ENCODE results near the gene DNAH3.
"Not testable (repeated sequence)": the region's sequence is repeated elsewhere in the genome, so short reads cannot be mapped to it uniquely, and the experiment has no call there.

The DNAH3 gene

DNA sequence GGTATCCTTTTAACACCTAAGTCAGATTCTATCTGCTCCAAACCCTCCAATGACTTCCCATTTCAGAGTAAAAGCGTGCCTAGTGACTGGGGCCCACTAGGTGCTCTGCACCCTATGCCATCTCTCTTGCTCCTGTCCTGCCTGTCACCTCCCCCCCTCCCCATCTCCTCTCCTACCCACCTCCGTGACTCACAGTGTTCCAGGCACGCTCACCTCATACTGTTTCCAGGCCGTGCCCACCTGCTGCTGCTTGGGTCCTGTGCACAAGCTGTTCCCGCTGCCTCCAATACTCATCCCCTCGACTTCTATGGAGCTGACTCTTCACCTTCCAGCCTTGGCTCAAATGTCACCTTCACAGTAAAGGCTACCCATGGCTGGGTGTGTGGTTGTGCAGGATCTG lies 21.7 kb downstream of the DNAH3 start:
- DNase-seq (ENCODE audit: low read depth) = no peak

DNA sequence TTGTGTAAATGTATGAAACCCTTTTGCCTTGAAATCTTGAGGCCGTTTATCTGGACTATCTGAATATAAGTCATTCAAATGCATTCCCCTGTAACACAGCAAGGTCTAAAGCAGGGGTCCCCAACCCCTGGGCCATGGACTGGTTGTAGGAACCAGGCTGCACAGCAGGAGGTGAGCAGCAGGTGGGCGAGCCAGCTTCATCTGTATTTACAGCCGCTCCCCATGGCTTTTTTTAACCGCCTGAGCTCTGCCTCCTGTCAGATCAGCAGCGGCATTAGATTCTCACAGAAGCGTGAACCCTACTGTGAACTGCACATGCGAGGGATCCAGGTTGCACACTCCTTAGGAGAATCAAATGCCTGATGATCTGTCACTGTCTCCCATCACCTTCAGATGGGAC lies 24.1 kb downstream of the DNAH3 start:
- no peak for DNase-seq (ENCODE audit: low read depth)

DNA sequence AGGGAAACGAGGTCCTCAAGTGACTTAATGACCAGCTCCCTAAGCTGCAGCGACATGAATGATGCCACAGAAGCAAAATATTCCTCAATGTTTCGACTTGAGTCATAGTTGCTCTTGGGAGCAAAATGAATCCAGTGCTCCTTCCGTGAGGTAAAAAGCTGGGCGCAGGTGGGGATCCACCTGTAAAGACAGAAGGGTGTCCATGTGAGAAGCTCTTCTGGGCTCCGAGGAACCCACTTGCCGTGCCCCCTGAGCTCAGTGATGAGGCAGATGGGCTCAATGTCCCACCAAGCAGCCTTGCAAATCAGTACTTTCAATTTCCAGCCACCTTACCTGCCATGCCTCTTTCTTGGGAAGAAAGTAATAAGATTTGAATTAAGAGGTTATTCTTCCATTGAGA lies 25.5 kb downstream of the DNAH3 start:
- DNase-seq (ENCODE audit: low read depth) = no peak

DNA sequence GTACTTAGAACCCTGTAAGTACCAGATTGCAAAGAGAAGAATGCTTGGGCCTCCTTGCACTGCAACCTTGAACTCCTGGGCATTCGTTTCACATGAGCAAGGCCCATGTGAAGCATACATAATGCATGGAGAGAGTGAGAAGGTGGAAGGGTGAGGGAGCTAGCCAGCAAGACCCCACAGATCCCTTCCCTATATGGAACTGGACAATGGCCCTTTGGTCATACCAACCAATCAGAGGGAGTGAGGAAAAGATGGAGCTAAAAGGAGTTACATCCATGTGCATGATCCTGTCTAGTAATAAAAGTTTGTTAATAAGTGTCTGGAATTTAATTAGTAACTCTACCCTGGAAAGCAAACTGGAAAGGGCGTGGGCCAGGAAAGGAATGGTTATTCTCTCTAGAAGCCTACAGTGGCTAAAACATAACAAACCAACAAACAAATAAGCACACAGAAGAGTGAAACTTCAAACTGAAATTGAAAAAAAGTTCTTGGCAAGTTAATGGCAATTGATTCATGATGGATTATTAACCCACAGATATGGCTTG lies 29.6 kb downstream of the DNAH3 start:
- no peak for DNase-seq (ENCODE audit: low read depth)

DNA sequence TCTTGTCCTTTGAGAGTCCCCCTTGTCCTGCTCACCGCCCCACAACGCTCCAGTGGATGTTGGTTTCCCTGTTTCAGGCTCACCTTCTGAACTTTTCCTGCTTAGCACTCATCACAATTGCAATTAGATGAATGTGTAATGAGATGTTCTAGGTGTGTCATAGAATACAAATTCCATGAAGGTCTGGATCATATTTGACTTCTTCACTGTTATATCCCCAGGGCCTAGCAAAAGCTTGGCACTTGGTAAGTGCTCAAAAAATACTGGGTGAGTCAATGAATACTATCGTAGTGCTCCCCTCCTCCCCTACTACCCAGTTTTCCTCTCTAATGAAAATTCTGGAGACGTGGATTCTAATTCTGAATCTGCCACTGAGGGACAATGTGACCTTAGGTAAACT lies 33.1 kb downstream of the DNAH3 start:
- no peak for DNase-seq (ENCODE audit: low read depth)

DNA sequence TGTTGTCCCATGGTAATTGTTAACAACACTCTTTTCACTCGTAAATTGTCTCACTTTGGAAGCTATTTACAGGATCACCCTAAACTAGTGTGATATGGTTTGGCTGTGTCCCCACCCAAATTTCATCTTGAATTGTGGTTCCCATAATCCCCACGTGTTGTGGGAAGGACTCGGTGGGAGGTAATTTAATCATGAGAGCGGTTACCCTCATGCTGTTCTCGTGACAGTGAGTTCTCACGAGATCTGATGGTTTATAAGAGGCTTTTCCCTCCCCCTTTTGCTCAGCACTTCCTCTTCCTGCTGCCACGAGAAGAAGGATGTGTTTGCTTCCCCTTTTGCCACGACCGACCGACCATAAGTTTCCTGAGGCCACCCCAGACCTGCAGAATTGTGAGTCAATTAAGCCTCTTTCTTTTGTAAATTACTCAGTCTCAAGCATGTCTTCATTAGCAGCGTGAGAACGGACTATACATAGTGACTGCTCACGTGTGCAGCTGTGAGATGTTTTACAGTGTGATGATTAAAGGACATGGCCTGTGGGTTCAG lies 34.4 kb downstream of the DNAH3 start:
- DNase-seq (ENCODE audit: low read depth) = no peak

DNA sequence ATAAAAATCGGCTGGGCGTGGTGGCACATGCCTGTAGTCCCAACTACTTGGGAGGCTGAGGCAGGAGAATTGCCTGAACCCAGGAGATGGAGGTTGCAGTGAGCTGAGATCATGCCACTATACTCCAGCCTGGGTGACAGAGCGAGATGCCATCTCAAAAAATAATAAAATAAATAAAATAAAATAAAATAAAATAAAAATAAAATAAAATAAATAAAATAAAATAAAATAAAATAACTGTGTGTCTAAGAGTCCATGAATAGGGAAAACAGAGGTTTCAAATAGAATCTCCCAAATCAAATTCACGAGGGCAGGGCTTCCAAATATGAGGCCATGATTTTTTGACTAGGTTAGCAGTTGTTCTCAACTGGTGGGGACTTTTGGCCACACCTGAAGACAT lies 35.1 kb downstream of the DNAH3 start:
- not testable (repeated sequence) for DNase-seq (ENCODE audit: low read depth)

DNA sequence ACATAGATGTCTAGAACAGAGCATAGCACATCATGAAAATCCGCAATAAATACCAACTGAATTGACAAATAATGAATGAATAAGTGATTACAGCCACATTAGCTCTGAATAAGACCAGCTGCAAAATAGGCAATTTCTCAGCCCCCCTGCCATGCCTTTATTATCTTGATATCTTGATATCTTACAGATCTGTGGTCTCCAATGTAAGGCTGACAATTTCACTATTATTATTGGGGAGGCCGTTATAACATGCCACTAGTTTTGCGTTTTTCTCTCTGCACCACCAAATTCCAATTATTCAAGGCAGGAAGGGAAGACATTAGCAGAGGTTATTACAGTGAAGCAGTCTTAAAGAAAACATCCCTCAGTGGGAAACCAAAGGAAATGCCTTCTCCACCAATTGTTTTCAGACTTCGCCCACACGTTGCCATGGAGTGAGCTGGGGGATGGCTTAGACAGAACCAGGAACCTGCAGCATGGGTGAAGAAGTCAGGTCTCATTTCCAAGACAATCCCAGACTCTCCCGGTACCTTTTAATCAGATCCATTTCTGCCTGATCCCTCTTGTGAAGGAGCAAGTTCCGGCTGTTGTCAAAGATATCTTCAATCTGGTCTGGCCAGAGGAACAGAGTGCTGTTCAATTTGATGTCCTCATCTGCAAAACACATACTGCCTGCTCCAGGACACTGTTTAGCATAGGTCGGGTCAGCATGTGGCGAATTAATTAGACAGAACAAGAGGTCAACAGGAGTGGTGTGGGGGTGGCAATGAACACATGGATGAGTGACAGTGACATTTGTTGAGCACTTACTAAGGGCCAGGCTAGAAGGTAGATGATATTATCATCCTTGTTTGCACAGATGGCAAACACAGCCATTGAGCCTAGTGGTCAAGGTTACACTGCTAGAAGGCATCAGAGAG lies 46.4 kb downstream of the DNAH3 start:
- DNase-seq (ENCODE audit: low read depth) = peak; percentile 25

DNA sequence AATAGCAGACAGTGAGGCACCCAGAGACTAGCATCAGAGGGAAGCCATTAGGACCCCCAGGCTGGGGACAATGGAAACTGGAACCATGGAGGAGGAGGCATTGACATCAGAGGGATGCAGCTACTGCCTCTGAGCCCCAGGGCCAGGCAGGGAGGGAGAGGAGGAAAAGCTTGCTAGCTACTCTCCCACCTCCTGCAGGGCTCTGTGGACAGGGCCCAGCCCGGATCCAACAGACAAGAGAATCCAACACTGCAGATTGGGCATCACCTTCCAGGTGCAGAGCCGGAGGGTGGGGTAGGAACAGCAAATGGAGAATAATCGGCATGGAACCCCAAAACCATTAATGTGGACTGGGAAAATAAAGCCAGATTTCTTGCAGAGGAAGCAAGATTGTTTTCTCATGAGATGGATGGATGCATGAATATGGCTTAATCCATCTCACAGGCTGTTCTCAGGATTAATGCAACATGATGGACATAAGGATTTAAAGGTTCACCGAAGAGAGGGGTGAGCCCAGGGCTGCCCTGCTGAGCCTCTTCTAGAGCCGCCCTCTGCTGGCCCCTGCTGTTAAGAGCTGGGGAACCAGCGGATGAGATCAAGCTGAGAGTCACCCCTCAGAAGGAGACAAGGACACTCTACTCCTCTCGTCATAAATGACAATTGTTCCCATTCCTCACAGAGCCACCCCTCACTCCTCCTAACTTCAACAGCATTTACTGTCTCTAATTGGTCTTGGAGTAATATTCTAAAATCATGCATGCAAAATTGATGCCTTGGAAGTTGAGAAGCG lies 48.8 kb downstream of the DNAH3 start:
- DNase-seq (ENCODE audit: low read depth) = peak; percentile 33

DNA sequence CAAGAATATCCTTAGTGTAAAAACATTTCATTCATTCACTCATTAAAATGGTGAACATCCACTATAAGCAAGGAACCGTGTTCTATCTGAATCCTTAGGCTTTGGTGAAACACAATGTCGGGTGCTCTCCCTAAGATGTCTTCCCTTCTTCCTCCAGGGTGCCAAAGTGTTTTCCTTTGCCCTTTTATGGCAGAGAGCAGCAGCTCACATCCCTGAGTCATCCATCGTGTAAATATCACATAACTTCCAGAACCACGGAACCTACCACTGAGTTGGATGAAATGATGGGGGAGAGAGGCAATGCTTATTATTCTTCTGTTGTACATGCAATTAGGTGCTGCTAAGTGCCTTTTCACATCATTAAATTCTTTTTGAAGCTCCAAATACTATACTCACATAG lies 50.2 kb downstream of the DNAH3 start:
- DNase-seq (ENCODE audit: low read depth) = peak; percentile 89

DNA sequence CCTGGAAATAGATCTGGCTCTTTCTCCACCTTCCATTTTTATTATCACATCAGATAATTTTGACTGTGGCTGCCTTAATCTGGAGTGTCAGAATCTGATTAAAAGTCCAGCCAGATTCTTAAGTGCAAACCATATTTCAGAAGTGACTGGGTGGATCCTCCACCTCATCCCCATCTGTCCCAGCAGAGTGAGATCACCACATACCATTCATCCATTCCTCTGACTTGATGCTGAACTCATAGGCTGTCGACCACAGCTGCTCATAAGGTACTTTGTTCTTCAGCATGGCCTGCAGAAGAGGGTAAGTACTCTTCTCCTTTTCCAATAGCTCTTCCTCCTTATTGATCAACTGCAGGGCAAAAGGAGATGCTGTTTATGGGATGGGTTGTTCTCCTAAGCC lies 53.5 kb downstream of the DNAH3 start:
- DNase-seq (ENCODE audit: low read depth) = peak; percentile 39

DNA sequence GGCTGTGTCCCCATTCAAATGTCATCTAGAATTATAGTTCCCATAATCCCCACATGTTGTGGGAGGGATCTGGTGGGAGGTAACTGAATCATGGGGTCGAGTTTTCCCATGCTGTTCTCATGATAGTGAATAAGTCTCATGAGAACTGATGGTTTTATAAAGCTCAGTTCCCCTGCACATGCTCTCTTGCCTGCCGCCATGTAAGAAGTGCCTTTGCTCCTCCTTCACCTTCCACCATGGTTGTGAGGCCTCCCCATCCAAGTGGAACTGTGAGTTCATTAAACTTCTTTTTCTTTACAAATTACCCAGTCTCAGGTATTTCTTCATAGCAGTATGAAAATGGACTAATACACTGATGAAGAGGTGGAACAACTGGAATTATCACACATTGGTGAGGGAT lies 55.9 kb downstream of the DNAH3 start:
- DNase-seq (ENCODE audit: low read depth) = not testable (repeated sequence)

DNA sequence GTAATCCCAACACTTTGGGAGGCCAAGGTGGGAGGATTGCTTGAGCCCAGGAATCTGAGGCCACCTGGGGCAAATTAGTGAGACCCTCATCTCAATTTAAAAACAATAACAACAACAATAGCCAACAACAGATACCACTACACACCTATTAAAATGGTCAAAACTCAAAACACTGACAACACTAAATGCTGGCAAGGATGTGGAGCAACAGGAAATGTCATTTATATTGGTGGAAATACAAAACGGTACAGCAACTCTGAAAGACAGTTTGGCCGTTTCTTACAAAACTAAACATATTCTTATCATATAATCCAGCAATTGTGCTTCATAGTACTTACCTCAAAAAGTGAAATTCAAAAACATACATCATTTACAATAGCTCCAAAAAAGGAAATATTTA lies 57.7 kb downstream of the DNAH3 start:
- DNase-seq (ENCODE audit: low read depth) = no peak

DNA sequence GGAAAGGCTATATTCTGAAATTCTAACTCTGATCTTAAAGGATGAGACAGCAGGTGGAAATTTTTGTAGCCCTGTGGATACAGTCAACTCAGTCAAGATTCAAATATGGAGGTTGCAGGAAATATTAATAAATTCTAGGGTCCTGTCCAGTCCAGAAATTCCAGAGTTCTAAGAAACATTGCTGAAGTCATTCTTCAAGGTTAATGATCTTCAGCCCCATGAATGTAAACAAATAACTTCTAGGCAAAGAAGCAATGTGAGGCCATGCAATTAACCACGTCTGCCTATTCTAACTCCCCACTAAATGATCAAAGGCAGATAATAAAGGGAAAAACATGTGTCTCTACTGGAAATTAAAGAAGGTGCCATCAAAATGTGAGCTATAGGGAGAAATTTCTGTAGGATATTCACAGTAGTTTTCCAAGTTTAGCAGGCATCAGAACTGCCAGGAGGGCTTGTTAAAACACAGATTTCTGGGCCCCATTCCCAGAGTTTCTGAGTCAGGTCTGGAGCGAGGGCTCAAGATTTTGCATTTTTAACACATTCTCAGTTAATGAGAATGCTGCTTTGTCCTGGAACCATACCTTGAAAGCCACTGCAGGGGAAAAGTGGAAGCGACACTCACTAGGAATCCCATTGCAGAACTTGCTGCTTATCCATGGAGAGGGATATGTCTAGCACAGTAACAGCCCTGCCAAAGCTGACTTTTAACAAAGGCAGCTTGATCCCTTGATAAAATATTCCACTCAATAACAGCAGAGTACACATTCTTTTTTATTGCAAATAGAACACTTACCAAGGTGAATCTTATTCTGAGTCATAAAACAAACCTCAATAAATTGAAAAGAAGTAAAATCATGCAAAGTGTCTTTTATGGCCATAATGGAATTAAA lies 61.8 kb downstream of the DNAH3 start:
- peak; percentile 38 for DNase-seq (ENCODE audit: low read depth)

DNA sequence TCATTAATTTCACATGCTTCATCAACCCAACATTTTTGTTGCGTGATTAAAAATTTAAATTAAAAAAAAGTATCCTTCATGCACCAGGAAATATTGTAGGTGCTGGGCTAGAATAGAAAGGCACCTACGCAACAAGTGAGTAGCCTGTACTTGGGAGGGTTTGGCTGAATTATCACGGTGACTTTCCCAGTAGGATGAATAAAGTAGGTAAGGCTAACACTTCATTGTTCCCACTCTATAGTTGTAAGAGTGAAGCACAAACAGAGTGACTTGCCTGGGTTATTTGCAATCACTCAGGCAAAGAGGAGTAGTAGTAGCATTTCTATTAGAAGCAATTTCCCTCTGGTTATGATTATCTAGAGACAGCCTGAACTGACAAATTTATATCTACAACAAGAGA lies 62.5 kb downstream of the DNAH3 start:
- DNase-seq (ENCODE audit: low read depth) = no peak

DNA sequence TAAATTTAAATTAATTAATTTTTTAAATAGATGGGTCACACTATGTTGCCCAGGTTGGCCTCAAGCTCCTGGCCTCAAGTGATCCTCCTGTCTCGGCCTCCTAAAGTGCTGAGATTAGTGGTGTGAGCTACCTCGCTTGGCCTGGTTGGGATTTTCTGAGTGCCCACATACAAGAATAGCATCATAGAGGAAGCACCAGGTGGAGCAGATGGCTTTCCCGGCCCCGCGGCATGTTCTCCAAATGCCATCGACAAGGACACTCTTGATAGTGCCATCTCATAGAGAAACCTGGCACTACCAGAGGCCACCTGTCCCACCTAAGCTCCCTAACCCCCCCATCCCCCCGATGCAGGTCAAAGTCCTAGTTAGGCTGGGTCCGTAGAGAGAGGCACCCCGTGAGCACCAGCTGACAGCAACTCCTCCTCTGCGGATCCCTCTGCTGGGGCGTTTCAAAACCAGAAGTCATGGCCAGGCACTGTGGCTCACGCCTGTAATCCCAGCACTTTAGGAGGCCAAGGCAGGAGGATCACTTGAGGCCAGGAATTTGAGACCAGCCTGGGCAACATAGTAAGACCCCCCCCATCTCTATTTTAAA lies 65.9 kb downstream of the DNAH3 start:
- no peak for DNase-seq (ENCODE audit: low read depth)

DNA sequence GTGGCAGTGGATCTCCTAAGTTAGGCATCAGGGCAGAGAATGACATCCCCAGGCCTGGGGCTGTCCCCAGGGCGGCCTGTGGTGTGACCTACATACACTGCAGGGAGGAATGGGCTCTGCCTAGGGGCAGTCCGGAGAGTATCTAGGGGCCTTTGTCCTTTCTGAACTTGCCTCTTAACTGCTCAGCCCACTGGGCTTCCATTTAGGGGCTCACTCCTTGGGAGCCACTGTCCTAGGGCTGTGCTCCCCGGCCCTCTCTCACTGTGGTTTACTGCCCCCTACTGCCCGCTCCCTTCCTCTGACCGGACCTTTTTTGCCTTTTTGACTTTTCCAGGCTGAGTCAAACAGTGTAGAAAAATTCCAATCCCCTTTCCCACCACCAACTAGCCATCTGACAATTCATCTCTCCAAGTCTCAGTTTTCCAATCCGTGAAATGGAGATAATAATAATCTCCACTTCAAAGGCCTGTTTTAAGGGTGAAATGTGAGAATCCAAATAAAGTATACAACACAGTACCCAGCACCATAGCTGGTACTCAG lies 66.8 kb downstream of the DNAH3 start:
- DNase-seq (ENCODE audit: low read depth) = peak; percentile 60

DNA sequence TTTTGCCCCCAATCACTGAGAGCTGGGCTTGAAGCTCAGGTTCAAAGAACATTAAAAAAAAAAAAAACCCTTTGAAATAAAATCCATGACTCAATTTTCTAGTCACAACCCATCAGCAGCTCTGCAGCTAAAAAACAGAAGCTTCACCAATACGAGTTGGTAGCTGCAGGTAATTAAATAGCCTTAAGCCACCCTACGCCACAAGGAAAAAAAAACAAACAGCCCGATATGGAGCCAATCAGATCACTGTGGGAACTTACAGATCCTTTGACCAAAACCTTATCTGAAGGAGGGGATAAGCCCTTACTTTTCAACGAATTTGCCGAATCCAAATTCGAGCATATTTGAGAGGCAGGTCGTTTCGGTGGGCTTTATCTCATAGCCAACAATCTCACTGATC lies 69.3 kb downstream of the DNAH3 start:
- DNase-seq (ENCODE audit: low read depth) = no peak

DNA sequence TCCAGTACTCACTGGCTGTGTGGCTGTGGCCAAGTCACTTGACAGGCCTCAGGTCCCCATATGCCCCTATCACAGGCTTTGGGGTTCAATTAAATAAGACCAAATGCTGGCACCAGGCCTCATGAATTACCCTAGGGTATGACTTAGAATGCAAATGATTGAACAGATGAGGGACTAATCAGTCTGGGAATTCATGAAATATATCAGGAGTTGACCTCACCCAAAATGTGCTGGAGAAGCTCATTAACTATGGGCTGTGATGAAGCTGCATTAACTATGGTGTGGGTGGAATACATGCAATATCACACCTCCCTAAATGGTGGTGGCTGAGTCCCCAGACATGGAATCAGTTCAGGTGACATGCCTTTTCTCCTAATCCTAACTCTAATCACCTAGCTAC lies 72.1 kb downstream of the DNAH3 start:
- no peak for DNase-seq (ENCODE audit: low read depth)

DNA sequence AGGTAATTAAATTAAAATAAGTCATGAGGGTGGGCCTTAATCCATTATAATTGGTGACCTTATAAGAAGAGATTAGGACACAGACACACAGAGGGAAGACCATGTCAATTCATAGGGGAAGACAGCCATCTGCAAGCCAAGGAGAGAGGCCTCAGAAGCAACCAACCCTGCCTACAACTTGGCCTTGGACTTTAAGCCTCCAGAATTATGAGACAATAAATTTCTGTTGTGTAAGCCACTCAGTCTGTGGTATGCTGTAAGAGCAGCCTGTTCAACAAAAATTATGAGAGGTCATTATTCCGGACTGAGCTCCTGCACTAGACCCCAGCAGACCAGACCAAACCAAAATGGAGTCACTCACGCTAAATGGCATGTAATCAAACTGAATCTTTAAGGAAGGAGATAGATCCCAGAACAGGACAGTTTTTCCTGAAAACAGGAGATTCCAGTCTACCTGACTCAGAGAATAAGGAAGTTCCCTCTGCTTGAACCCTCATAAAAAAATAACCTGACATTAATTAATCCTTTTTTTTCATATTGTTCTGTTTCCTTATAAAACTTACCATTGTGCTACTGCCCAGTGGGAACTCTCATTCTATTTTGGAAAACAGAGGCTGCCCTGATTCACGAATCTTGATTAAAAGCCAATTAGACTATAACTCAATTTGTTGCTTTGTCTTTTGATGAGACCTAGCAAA lies 74.3 kb downstream of the DNAH3 start:
- DNase-seq (ENCODE audit: low read depth) = peak; percentile 74

Data from amniotic epithelial cell (primary cell).